SU-DHL-6 (cell line): ENCODE measurements around the gene ELK4.

Experiments used
- CTCF ChIP-seq: fragments of 200-600 bp; sonication (generic); IDR thresholded peaks from one replicate; pipeline ENCODE4 v1.5.1; 2017; ENCODE audit warnings: antibody characterized with exemption, mild to moderate bottlenecking, low read length, moderate library complexity; ENCODE audit not compliant: insufficient read depth, poor library complexity, severe bottlenecking
- EZH2phosphoT487 ChIP-seq: fragments of 200-600 bp; sonication (generic), shearing (Covaris generic); conservative IDR thresholded peaks from 2 replicates; pipeline ENCODE4 v1.6.1; 2018; ENCODE audit warnings: mild to moderate bottlenecking, antibody characterized with exemption, low read length, moderate library complexity, mixed read lengths

- TF ChIP-seq CTCF (no peak), EZH2phosphoT487 (no peak)
These were observed 20.8 kb downstream of the ELK4 start for GRCh38 chr1:205610901-205611466.
